Astrocyte of the spinal cord (primary cell): ENCODE measurements around the gene GALNT10.

ENCODE experiments used
- DNase-seq: peaks from one replicate; pipeline ENCODE4 v3.0.0; 2011; ENCODE audit warnings: low read depth, low spot score
- H3K4me3 ChIP-seq: 2 replicates; pipeline ENCODE4 v1.5.1; 2011; ENCODE audit warnings: low read depth, mild to moderate bottlenecking, low read length, moderate library complexity
- in situ Hi-C: cut with HindIII; loops from 2 replicates; pipeline ENCODE4 v1.10.0; 2017; ENCODE audit warnings: low sequenced_read_pairs
- TF ChIP-seq, protein P1 (sequence below): IDR thresholded peaks from 2 replicates; pipeline ENCODE4 v1.5.1; 2012; ENCODE audit warnings: low read depth, mild to moderate bottlenecking, low read length, inconsistent platforms

The GALNT10 gene

DNA sequence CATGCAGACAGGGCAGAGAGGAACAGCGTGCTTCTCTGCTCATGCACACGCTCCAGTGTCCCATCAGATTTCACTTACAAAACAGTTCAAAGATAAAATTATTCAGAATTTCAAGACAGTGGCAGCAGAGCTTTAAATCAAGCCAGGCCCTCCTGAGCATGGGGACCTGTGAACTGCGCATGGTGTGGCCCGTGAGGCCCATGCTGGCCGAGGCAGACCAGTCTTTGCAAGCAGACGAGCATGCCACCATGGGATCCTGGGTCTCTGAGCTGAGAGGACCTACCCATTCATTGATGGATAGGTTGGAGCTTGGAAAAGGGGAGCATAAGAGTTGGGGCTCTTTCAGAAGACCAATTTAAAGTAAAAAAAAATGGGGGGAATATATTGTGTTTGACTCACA lies 220.3 kb downstream of the GALNT10 start:
- DNase-seq, result no peak
- in situ Hi-C loops, result no loop called here
- no peak overlapping the region for H3K4me3 ChIP-seq
- TF ChIP-seq, protein P1, sequence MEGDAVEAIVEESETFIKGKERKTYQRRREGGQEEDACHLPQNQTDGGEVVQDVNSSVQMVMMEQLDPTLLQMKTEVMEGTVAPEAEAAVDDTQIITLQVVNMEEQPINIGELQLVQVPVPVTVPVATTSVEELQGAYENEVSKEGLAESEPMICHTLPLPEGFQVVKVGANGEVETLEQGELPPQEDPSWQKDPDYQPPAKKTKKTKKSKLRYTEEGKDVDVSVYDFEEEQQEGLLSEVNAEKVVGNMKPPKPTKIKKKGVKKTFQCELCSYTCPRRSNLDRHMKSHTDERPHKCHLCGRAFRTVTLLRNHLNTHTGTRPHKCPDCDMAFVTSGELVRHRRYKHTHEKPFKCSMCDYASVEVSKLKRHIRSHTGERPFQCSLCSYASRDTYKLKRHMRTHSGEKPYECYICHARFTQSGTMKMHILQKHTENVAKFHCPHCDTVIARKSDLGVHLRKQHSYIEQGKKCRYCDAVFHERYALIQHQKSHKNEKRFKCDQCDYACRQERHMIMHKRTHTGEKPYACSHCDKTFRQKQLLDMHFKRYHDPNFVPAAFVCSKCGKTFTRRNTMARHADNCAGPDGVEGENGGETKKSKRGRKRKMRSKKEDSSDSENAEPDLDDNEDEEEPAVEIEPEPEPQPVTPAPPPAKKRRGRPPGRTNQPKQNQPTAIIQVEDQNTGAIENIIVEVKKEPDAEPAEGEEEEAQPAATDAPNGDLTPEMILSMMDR, result no peak

DNA sequence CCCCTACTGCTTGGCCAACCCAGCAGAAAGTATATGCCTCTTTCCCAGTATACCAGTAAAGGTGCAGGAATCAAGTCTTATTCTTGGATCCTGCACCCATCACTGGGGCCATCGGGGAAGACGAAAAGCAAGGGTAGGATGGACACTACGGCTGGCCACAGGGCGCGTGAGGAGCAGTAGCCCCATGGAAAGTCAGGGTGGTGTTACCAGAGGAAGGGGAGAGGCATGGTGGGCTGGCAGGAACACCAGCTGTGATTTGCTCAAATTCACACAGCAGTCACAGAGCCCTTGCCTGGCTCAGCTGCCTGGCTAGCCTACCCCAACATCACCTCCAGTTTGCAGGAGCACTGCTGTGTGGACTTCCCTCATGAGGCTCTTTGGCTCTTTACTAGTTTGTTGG lies 220.8 kb downstream of the GALNT10 start:
- TF ChIP-seq, protein P1, result no peak
- no peak for DNase-seq
- in situ Hi-C loops, result no loop called here
- H3K4me3 ChIP-seq, result no peak overlapping the region

- DNase-seq, result no peak
- in situ Hi-C loops, result no loop called here
- TF ChIP-seq, protein P1, result no peak
- no peak overlapping the region for H3K4me3 ChIP-seq
Observed at GRCh38 chr5:154412316-154412715, 221.8 kb downstream of the GALNT10 start.

DNA sequence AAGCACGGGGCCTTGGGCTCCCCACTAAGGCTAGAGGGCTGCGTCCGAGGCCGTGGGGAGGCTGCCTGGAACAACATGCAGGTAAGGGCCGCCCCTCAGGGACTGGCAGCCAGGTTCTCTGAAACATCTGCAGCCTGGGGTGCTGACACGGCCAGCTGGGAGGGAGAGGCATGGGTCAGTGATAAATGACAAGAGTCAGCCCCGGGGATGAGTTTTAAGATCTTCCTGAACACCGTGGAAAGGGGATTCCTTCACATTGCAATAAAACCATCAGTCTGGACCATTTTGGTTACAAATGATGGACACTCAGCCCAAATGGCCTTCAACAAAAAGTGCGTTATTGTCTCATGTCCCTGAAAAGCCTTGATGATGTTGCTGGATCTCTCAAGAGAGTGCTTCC lies 222.4 kb downstream of the GALNT10 start:
- H3K4me3 ChIP-seq, result no peak overlapping the region
- TF ChIP-seq, protein P1, result no peak
- in situ Hi-C loops, result no loop called here
- DNase-seq, result no peak

DNA sequence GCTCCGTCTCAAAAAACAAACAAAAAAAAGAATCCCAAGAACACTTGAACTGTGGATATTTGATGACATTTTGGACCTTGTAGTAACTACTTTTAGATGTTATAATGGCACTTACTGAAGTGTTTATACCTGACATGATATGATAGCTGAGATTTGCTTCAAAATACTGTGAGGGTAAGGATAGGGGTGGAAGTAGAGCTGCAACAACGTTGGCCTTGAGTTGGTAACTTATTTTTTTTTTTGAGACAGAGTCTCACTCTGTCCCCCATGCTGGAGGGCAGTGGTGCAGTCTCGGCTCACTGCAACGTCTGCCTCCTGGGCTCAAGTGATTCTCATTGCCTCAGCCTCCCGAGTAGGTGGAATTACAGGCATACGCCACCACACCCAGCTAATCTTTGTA lies 224.6 kb downstream of the GALNT10 start:
- no peak for DNase-seq
- H3K4me3 ChIP-seq, result no peak overlapping the region
- in situ Hi-C loops, result no loop called here
- TF ChIP-seq, protein P1, result no peak

GRCh38 chr5:154418344-154418820 lies 227.8 kb downstream of the GALNT10 start:
- no peak overlapping the region for H3K4me3 ChIP-seq
- in situ Hi-C loops, result no loop called here
- peak; percentile 31 for DNase-seq
- TF ChIP-seq, protein P1, result no peak

GRCh38 chr5:154419236-154419635 lies 228.7 kb downstream of the GALNT10 start:
- TF ChIP-seq, protein P1, result no peak
- H3K4me3 ChIP-seq, result no peak overlapping the region
- DNase-seq, result no peak
- in situ Hi-C loops, result no loop called here
